ENCODE data around the gene CD300LF.

Gene CD300LF

GRCh38 chr17:74728033-74728701 lies 15.4 kb upstream of the CD300LF start:
- in situ Hi-C loops (cut with HindIII; ENCODE audit: low sequenced_read_pairs) = no loop called here
- no peak for TF ChIP-seq CTCF (IDR thresholded peaks at IDR 0.05; ENCODE audit: low read depth, low read length, missing control alignments)
- no peak for DNase-seq (ENCODE audit: low read depth)
- no peak overlapping the region for H3K4me3 ChIP-seq (ENCODE audit: low read depth, low read length)

- H3K4me3 ChIP-seq (ENCODE audit: low read depth, low read length) = no peak overlapping the region
- DNase-seq (ENCODE audit: low read depth) = no peak
- in situ Hi-C loops (cut with HindIII; ENCODE audit: low sequenced_read_pairs) = no loop called here
- TF ChIP-seq CTCF (IDR thresholded peaks at IDR 0.05; ENCODE audit: low read depth, low read length, missing control alignments) = no peak
Observed at GRCh38 chr17:74725111-74725510, 12.4 kb upstream of the CD300LF start.

- in situ Hi-C loops (cut with HindIII; ENCODE audit: low sequenced_read_pairs) = no loop called here
- DNase-seq (ENCODE audit: low read depth) = no peak
- H3K4me3 ChIP-seq (ENCODE audit: low read depth, low read length) = no peak overlapping the region
- TF ChIP-seq CTCF (IDR thresholded peaks at IDR 0.05; ENCODE audit: low read depth, low read length, missing control alignments) = no peak
Observed at GRCh38 chr17:74723891-74724290, 11.2 kb upstream of the CD300LF start.

GRCh38 chr17:74722782-74723181 lies 10.1 kb upstream of the CD300LF start:
- no peak for DNase-seq (ENCODE audit: low read depth)
- in situ Hi-C loops (cut with HindIII; ENCODE audit: low sequenced_read_pairs) = no loop called here
- no peak overlapping the region for H3K4me3 ChIP-seq (ENCODE audit: low read depth, low read length)
- no peak for TF ChIP-seq CTCF (IDR thresholded peaks at IDR 0.05; ENCODE audit: low read depth, low read length, missing control alignments)

GRCh38 chr17:74720506-74720905 lies 7.8 kb upstream of the CD300LF start:
- TF ChIP-seq CTCF (IDR thresholded peaks at IDR 0.05; ENCODE audit: low read depth, low read length, missing control alignments) = no peak
- no peak for DNase-seq (ENCODE audit: low read depth)
- in situ Hi-C loops (cut with HindIII; ENCODE audit: low sequenced_read_pairs) = no loop called here
- H3K4me3 ChIP-seq (ENCODE audit: low read depth, low read length) = no peak overlapping the region

- no peak for DNase-seq (ENCODE audit: low read depth)
Observed at GRCh38 chr17:74715144-74715543, 2.4 kb upstream of the CD300LF start.

More at GRCh38 chr17:74715144-74715543, 2.4 kb upstream of the CD300LF start:
- H3K4me3 ChIP-seq (ENCODE audit: low read depth, low read length) = no peak overlapping the region
- no peak for TF ChIP-seq CTCF (IDR thresholded peaks at IDR 0.05; ENCODE audit: low read depth, low read length, missing control alignments)
- in situ Hi-C loops (cut with HindIII; ENCODE audit: low sequenced_read_pairs) = no loop called here

All from astrocyte of the cerebellum (primary cell).